ENCODE results near the gene CDRT15.
"Not testable (repeated sequence)": the region's sequence is repeated elsewhere in the genome, so short reads cannot be mapped to it uniquely, and the experiment has no call there.

Gene CDRT15

DNA sequence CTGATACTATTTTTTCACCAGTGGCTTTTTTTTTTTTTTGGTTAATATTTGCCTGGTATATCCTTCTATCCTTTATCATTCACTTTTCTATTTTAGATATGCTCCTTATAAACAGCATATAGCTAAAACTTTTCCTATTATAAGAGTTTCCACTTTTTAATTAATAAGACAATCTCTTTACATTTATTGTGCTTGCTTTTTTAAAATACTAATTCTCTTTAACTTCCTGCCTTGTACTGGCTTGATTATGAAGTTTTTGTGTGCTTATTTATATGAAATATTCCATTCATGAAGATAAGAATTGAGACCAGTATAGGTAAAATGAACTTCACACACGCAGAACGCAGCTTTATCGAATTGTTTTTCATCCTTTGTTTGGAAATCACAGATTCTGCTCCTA, 9.0 kb upstream of the CDRT15 start:
- DNase-seq (ENCODE audit: low spot score): no peak
- TF ChIP-seq, protein P1, sequence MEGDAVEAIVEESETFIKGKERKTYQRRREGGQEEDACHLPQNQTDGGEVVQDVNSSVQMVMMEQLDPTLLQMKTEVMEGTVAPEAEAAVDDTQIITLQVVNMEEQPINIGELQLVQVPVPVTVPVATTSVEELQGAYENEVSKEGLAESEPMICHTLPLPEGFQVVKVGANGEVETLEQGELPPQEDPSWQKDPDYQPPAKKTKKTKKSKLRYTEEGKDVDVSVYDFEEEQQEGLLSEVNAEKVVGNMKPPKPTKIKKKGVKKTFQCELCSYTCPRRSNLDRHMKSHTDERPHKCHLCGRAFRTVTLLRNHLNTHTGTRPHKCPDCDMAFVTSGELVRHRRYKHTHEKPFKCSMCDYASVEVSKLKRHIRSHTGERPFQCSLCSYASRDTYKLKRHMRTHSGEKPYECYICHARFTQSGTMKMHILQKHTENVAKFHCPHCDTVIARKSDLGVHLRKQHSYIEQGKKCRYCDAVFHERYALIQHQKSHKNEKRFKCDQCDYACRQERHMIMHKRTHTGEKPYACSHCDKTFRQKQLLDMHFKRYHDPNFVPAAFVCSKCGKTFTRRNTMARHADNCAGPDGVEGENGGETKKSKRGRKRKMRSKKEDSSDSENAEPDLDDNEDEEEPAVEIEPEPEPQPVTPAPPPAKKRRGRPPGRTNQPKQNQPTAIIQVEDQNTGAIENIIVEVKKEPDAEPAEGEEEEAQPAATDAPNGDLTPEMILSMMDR (IDR thresholded peaks at IDR 0.05; ENCODE audit: extremely low read depth, missing control alignments): no peak

DNA sequence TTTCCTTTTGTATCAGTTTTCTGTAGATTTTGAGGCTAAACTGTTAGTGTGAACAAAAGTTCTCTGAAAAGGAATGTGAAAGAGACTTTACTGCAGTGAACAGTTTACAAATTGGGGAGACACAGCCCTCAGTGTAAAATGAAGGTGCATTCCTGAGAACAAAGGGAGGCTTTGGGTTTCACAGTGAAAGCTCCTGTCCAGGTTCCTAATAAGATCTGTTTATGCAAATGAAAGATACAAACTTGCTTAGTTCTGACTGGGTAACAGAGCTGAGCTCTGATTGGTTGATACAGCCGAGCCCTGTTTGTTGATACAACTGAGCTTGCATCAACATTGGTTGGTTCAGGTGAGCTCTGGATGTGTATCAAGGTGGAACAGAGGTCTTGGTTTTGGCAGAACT, 8.3 kb upstream of the CDRT15 start:
- no peak for DNase-seq (ENCODE audit: low spot score)
- TF ChIP-seq, protein P1 (IDR thresholded peaks at IDR 0.05; ENCODE audit: extremely low read depth, missing control alignments): no peak

DNA sequence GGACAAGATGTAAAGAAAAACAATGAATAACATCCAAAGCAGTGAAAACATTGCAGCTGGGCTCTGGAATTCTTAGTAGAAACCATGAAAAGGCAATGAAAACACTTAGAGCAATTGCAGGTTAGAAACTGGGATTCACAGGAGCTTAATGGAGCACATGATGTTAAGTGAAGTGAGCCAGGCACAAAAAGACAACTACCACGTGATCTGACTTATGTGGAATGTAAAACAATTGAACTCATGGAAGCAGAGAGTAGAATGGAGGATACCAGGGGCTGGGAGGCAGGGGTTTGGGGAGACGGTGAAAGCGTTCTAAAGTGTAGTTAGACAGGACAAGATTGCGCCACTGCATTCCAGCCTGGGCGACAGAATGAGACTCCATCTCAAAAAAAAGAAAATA, 2.6 kb upstream of the CDRT15 start:
- not testable (repeated sequence) for DNase-seq (ENCODE audit: low spot score)

DNA sequence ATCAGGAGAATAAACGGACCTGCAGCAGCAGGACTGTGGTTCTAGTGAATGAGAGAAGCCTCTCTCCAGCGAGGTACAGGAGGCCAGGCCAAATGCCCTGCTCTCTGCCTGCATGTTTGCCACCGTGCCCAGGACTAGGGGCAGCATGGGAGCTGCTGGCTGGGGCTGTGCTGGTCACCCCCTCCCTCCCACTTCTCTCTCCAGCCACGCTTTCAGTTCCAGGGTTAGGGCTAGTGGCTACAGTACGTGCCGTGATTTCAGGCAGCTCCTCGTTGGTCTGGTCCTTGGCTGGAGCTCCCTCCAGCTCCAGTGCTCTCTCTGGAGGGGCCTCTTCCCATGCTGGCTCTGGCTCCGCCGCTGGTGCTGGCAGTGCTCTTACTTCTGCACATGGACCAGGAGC, 630 bp downstream of the CDRT15 start:
- not testable (repeated sequence) for DNase-seq (ENCODE audit: low spot score)

DNA sequence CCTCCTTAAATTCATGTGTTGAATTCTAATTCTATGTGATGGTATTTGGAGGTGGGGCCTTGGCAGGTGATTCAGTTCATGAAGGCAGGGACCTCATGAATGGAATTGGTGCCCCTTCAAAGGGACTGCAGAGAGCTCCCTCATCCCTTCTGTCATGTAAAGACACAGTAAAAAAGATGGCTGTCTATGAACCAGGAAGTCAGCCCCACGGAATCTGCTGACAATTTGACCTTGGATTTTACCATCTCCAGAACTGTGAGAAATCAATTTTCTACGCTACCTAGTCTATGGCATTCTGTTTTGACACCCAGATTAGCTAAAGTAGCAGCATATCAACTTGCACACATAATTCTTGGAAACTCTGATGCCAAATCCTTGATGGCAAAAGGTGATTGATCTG, 1.6 kb downstream of the CDRT15 start:
- not testable (repeated sequence) for DNase-seq (ENCODE audit: low spot score)

DNA sequence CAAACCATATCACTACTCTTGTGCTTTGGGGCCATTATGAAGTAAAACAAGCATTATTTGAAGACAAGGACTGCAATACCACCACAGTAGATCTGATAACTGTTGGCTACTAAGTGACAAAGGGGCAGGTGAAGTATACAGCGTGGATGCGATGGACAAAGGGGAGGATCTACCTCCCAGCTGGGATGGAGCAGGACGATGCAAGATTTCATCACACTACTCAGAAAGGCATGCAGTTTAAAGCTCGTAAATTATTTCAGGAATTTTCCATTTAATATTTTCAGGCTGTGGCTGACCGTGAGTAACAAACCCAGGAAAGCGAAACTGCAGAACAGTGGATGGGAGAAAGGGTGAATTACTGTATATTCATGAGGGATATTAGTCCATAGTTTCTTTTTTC, 5.5 kb downstream of the CDRT15 start:
- not testable (repeated sequence) for DNase-seq (ENCODE audit: low spot score)

DNA sequence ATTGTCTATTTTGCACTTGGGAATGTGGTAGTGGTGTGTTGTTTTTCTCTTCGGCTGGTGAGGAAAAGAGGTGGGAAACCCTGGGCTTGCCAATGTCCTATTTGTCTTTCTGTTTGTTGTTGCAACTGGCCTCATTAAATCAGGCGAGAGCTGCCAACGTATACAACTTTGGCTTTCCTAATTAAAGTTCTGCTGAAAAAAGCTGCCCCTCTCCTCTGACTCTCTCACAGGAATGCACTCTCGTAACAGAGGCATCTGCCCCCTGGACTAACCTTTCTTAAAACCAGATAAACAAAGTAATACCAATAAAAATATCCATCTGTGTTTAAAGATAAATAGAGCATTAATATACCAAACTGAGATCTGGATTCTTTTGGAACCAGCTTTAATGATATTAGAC, 7.8 kb downstream of the CDRT15 start:
- DNase-seq (ENCODE audit: low spot score): no peak
- TF ChIP-seq, protein P1 (IDR thresholded peaks at IDR 0.05; ENCODE audit: extremely low read depth, missing control alignments): no peak

DNA sequence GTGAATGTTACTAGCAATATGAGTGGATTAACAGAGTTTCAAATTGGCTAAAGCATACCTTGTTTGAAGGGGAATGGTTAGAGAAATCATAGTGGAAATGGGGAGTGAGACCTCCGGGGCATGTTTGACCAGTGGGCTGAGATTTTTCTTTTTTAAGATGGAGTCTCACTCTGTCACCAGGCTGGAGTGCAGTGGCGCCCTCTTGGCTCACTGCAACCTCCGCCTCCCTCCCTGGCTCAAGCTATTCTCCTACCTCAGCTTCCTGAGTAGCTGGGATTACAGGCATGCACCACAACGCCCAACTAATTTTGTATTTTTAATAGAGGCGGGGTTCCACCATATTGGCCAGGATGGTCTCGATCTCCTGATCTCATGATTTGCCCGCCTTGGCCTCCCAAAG, 9.6 kb downstream of the CDRT15 start:
- no peak for DNase-seq (ENCODE audit: low spot score)

DNA sequence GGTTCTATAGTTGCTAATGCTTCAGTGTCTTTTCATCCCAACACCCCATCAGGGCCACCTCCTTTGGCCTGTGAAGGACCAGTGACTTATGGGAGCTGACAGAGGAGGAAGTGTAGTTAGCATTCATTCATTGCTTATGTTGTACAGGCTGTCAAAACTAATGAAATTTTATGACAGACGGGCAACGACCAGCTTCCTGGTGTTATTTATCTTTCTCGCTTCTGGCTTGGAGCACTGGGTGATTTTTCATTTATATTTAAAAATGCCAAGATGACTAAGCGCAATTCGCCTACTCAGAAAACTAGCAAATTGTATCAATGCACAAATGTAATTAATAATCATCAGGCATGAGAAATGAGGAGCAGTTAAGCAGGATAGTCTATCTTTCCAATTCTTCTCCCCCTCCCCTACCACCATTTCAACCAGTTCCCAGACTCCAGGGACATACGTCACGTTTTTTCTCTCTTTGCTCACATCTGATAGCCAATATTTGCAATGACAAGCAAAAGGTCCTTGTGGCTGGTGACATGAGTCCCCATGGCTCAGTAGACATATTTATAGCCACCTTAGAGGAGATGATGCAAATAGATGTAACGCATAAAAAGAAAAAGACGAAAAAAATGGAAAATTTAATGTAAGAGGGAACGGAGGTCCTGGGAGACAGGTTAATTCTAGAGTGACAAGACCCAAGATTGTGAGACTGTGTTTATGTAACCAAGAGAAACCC, 11.2 kb downstream of the CDRT15 start:
- DNase-seq (ENCODE audit: low spot score): no peak
- TF ChIP-seq, protein P1 (IDR thresholded peaks at IDR 0.05; ENCODE audit: extremely low read depth, missing control alignments): no peak

More for the DNA sequence above, 9.6 kb downstream of the CDRT15 start:
- TF ChIP-seq, protein P1 (IDR thresholded peaks at IDR 0.05; ENCODE audit: extremely low read depth, missing control alignments): no peak

DNA sequence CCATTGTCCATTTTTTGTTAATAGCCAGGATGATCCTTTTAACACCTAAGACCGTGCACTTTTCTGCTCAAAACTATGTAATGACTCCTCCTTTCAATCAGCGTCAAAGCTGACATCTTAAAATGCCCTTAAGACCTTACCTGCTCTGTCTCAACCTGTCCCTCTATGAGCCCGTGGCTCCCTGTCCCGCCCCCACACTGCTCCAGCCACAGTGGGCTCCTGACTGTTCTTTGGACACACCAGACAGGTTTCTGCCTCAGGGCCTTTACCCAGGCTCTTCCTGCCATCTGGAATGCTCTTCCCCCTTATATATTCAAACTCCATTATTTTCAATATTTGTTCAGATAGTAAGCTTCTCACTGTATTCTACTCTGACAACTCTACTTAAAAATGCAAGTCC, 14.1 kb downstream of the CDRT15 start:
- TF ChIP-seq, protein P1 (IDR thresholded peaks at IDR 0.05; ENCODE audit: extremely low read depth, missing control alignments): no peak
- no peak for DNase-seq (ENCODE audit: low spot score)

All from GM20000 (cell line).